ENCODE measurements around the gene C19orf67.
A peak's percentile ranks its signal among the peaks of the same experiment; 100 is the strongest.

C19orf67 gene

GRCh38 chr19:14117668-14118164 lies 32.1 kb upstream of the C19orf67 start, which contains the start of gene PRKACA (continued):
- TF ChIP-seq ZNF148 (tag by site-specific recombination; IDR thresholded peaks at IDR 0.05; ENCODE audit: borderline replicate concordance): no peak
- TF ChIP-seq SP3 (tag by site-specific recombination; IDR thresholded peaks at IDR 0.05): peak; percentile 87
- no peak for TF ChIP-seq ZNF132 (tag by site-specific recombination; IDR thresholded peaks at IDR 0.05; ENCODE audit: borderline replicate concordance)
- no peak for TF ChIP-seq HOXD13 (CRISPR knock-in tag; IDR thresholded peaks at IDR 0.05; ENCODE audit: borderline replicate concordance)
- no peak for TF ChIP-seq ZNF221 (tag by site-specific recombination; IDR thresholded peaks at IDR 0.05; ENCODE audit: borderline replicate concordance)
- no peak for TF ChIP-seq ZIC2 (tag by site-specific recombination; IDR thresholded peaks at IDR 0.05)
- TF ChIP-seq ZSCAN18 (tag by site-specific recombination; IDR thresholded peaks at IDR 0.05): no peak
- no peak for TF ChIP-seq ZNF785 (tag by site-specific recombination; IDR thresholded peaks at IDR 0.05)
- TF ChIP-seq ZFHX2 (tag by site-specific recombination; conservative IDR thresholded peaks at IDR 0.05): peak; percentile 91
- no peak for TF ChIP-seq ZSCAN4 (tag by site-specific recombination; IDR thresholded peaks at IDR 0.05)
- peak; percentile 9; the same call in 1 of the 2 replicates for TF ChIP-seq ZXDB (tag by site-specific recombination; IDR thresholded peaks at IDR 0.05)
- peak; percentile 99 for TF ChIP-seq PBX3 (CRISPR knock-in tag; IDR thresholded peaks at IDR 0.05)
- peak; percentile 23; the same call in 1 of the 2 replicates for TF ChIP-seq KLF1 (tag by site-specific recombination; IDR thresholded peaks at IDR 0.05)
- peak; percentile 33; the same call in 1 of the 2 replicates for TF ChIP-seq KLF9 (tag by site-specific recombination; IDR thresholded peaks at IDR 0.05; ENCODE audit: low read depth)
- TF ChIP-seq HIC1 (tag by site-specific recombination; IDR thresholded peaks at IDR 0.05): no peak
- no peak for TF ChIP-seq ZNF426 (tag by site-specific recombination; IDR thresholded peaks at IDR 0.05)
- TF ChIP-seq ZNF610 (tag by site-specific recombination; IDR thresholded peaks at IDR 0.05; ENCODE audit: borderline replicate concordance): no peak
- no peak for TF ChIP-seq ZNF692 (tag by site-specific recombination; IDR thresholded peaks at IDR 0.05)
- no peak for TF ChIP-seq REST (tag by site-specific recombination; IDR thresholded peaks at IDR 0.05)
- TF ChIP-seq ZNF133 (tag by site-specific recombination; IDR thresholded peaks at IDR 0.05): no peak
- peak; percentile 80 for TF ChIP-seq EGR2 (tag by site-specific recombination; IDR thresholded peaks at IDR 0.05; ENCODE audit: low read depth)
- TF ChIP-seq GLIS1 (tag by site-specific recombination; IDR thresholded peaks at IDR 0.05): peak; percentile 54; the same call in 1 of the 2 replicates
- TF ChIP-seq ZNF121 (tag by site-specific recombination; IDR thresholded peaks at IDR 0.05): no peak
- peak; percentile 77 for TF ChIP-seq ZBTB26 (tag by site-specific recombination; optimal IDR thresholded peaks at IDR 0.05)
